WTC11 (cell line): ENCODE results near the gene LDB2. TPM values are rescaled to one million over a fixed set of nuclear protein-coding genes. Genes with fewer than 3 reads are reported as not detected.

Source experiments
- ATAC-seq: fragments of 200-7000 bp; cut with Tn5 transposase; 2 replicates; pipeline ENCODE4 v1.10.0; 2021; ENCODE audit warnings: mild to moderate bottlenecking, moderate library complexity
- CTCF ChIA-PET: fragments of 300-600 bp; sonication (Branson Sonifier 250); formaldehyde crosslinking; loops from one replicate; lab custom pipeline; 2021; ENCODE audit warnings: antibody characterized with exemption; lab: Charles Lee
- POLR2A ChIA-PET: fragments of 350-600 bp; sonication (Branson Sonifier 250); formaldehyde crosslinking; loops from one replicate; lab custom pipeline; 2021; ENCODE audit warnings: antibody characterized with exemption; lab: Charles Lee
- DNase-seq: peaks from one replicate; pipeline ENCODE4 v3.0.0; 2021; ENCODE audit warnings: low spot score
- H3K27ac Mint-ChIP-seq: 2 replicates; pipeline ENCODE4 v1.8.0; 2021; ENCODE audit warnings: mixed read lengths
- H3K27me3 Mint-ChIP-seq: 2 replicates; pipeline ENCODE4 v1.8.0; 2021; ENCODE audit warnings: low read depth, mild to moderate bottlenecking, moderate library complexity, mixed read lengths
- H3K36me3 Mint-ChIP-seq: 2 replicates; pipeline ENCODE4 v1.8.0; 2021; ENCODE audit warnings: mixed read lengths
- H3K4me1 Mint-ChIP-seq: 2 replicates; pipeline ENCODE4 v1.8.0; 2022; ENCODE audit warnings: mixed read lengths
- H3K4me3 Mint-ChIP-seq: 2 replicates; pipeline ENCODE4 v1.8.0; 2021; ENCODE audit warnings: mild to moderate bottlenecking, moderate library complexity, mixed read lengths
- H3K9me3 Mint-ChIP-seq: 2 replicates; pipeline ENCODE4 v1.8.0; 2021; ENCODE audit warnings: mixed read lengths
- HMGA2 ChIP-seq: fragments of 250-450 bp; sonication (Bioruptor Pico); IDR thresholded peaks from 2 replicates; pipeline ENCODE4 v1.4.0; 2021; ENCODE audit warnings: mild to moderate bottlenecking, moderate library complexity
- IRF2 ChIP-seq: sonication (generic); formaldehyde crosslinking; IDR thresholded peaks from 2 replicates; pipeline ENCODE4 v1.8.0; 2022; ENCODE audit warnings: low read depth, missing genetic modification reagents, borderline replicate concordance
- JAZF1 ChIP-seq: fragments of 250-450 bp; sonication (Bioruptor Pico); IDR thresholded peaks from 2 replicates; pipeline ENCODE4 v1.9.0; 2021; ENCODE audit warnings: moderate library complexity, mild to moderate bottlenecking, inconsistent platforms
- SMAD4 ChIP-seq: sonication (generic); formaldehyde crosslinking; IDR thresholded peaks from 2 replicates; pipeline ENCODE4 v1.8.0; 2022; ENCODE audit warnings: mild to moderate bottlenecking, missing genetic modification reagents
- SP1 ChIP-seq: sonication (generic); formaldehyde crosslinking; conservative IDR thresholded peaks from 2 replicates; pipeline ENCODE4 v1.8.1; 2022; ENCODE audit warnings: missing genetic modification reagents
- TCF7 ChIP-seq: sonication (generic); formaldehyde crosslinking; IDR thresholded peaks from 2 replicates; pipeline ENCODE4 v1.8.0; 2022; ENCODE audit warnings: mild to moderate bottlenecking, low read depth, missing genetic modification reagents, moderate library complexity
- ZNF396 ChIP-seq: fragments of 250-450 bp; sonication (Bioruptor Pico); IDR thresholded peaks from 2 replicates; pipeline ENCODE4 v1.8.0; 2021; ENCODE audit warnings: mild to moderate bottlenecking, moderate library complexity, borderline replicate concordance
- ZNF671 ChIP-seq: fragments of 250-450 bp; sonication (Bioruptor Pico); IDR thresholded peaks from 2 replicates; pipeline ENCODE4 v1.8.0; 2021; ENCODE audit warnings: mild to moderate bottlenecking
- total RNA-seq: library from RNA; stranded (reverse); gene quantifications from 3 replicates; pipeline ENCODE4 v1.2.3, GENCODE V29; 2021
- TF ChIP-seq, protein P1 (sequence below): fragments of 250-450 bp; sonication (Bioruptor Pico); IDR thresholded peaks from 2 replicates; pipeline ENCODE4 v1.8.0; 2021; ENCODE audit warnings: mild to moderate bottlenecking
- TF ChIP-seq, protein P2 (sequence below): sonication (generic); formaldehyde crosslinking; IDR thresholded peaks from 2 replicates; pipeline ENCODE4 v1.8.1; 2023; ENCODE audit warnings: mild to moderate bottlenecking, missing genetic modification reagents, moderate library complexity
- TF ChIP-seq, protein P3 (sequence below): sonication (generic); formaldehyde crosslinking; IDR thresholded peaks from 2 replicates; pipeline ENCODE4 v1.8.0; 2022; ENCODE audit warnings: mild to moderate bottlenecking, missing genetic modification reagents
- TF ChIP-seq, protein P4 (sequence below): sonication (generic); formaldehyde crosslinking; IDR thresholded peaks from 2 replicates; pipeline ENCODE4 v1.8.0; 2022; ENCODE audit warnings: mild to moderate bottlenecking, missing genetic modification reagents
- TF ChIP-seq, protein P5 (sequence below): sonication (generic); formaldehyde crosslinking; IDR thresholded peaks from 2 replicates; pipeline ENCODE4 v1.8.0; 2022; ENCODE audit warnings: missing genetic modification reagents
- TF ChIP-seq, protein P6 (sequence below): sonication (generic); formaldehyde crosslinking; IDR thresholded peaks from 2 replicates; pipeline ENCODE4 v1.8.1; 2023; ENCODE audit warnings: mild to moderate bottlenecking, missing genetic modification reagents, borderline replicate concordance
- TF ChIP-seq, protein P7 (sequence below): sonication (generic); formaldehyde crosslinking; IDR thresholded peaks from 2 replicates; pipeline ENCODE4 v1.8.1; 2023; ENCODE audit warnings: mild to moderate bottlenecking, missing genetic modification reagents
- TF ChIP-seq, protein P8 (sequence below): fragments of 250-450 bp; sonication (Bioruptor Pico); conservative IDR thresholded peaks from 2 replicates; pipeline ENCODE4 v1.9.0; 2021; ENCODE audit warnings: mild to moderate bottlenecking

The LDB2 gene
- total RNA-seq, 1 experiment from 2014 or later: 62.4 TPM

DNA sequence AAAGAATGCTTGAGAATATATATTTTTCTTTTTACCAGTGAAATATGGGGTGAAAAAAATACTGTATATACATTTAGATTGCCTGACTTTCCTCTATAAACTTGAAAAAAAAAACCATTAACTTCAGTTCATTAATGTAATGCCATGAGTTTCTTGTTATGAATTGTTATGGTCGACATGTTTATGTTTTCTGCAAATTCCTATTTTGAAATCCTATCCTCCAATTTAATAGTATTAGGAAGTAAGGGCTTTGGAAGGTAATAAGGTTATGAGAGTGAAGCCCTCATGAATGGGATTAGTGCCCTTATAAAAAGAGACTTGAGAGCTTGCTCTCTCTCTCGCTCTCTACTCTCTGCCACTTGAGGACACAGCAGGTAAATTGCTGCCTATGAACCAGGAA lies 211.4 kb downstream of the LDB2 start:
- DNase-seq: no peak
- no peak for TF ChIP-seq SP1 (CRISPR knock-in tag)
- TF ChIP-seq, protein P1, sequence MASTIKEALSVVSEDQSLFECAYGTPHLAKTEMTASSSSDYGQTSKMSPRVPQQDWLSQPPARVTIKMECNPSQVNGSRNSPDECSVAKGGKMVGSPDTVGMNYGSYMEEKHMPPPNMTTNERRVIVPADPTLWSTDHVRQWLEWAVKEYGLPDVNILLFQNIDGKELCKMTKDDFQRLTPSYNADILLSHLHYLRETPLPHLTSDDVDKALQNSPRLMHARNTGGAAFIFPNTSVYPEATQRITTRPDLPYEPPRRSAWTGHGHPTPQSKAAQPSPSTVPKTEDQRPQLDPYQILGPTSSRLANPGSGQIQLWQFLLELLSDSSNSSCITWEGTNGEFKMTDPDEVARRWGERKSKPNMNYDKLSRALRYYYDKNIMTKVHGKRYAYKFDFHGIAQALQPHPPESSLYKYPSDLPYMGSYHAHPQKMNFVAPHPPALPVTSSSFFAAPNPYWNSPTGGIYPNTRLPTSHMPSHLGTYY: no peak
- TF ChIP-seq, protein P2, sequence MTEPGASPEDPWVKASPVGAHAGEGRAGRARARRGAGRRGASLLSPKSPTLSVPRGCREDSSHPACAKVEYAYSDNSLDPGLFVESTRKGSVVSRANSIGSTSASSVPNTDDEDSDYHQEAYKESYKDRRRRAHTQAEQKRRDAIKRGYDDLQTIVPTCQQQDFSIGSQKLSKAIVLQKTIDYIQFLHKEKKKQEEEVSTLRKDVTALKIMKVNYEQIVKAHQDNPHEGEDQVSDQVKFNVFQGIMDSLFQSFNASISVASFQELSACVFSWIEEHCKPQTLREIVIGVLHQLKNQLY (CRISPR knock-in tag): no peak
- TF ChIP-seq, protein P3, sequence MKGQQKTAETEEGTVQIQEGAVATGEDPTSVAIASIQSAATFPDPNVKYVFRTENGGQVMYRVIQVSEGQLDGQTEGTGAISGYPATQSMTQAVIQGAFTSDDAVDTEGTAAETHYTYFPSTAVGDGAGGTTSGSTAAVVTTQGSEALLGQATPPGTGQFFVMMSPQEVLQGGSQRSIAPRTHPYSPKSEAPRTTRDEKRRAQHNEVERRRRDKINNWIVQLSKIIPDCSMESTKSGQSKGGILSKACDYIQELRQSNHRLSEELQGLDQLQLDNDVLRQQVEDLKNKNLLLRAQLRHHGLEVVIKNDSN: no peak
- TF ChIP-seq, protein P4, sequence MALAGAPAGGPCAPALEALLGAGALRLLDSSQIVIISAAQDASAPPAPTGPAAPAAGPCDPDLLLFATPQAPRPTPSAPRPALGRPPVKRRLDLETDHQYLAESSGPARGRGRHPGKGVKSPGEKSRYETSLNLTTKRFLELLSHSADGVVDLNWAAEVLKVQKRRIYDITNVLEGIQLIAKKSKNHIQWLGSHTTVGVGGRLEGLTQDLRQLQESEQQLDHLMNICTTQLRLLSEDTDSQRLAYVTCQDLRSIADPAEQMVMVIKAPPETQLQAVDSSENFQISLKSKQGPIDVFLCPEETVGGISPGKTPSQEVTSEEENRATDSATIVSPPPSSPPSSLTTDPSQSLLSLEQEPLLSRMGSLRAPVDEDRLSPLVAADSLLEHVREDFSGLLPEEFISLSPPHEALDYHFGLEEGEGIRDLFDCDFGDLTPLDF (CRISPR knock-in tag): no peak
- TF ChIP-seq, protein P5, sequence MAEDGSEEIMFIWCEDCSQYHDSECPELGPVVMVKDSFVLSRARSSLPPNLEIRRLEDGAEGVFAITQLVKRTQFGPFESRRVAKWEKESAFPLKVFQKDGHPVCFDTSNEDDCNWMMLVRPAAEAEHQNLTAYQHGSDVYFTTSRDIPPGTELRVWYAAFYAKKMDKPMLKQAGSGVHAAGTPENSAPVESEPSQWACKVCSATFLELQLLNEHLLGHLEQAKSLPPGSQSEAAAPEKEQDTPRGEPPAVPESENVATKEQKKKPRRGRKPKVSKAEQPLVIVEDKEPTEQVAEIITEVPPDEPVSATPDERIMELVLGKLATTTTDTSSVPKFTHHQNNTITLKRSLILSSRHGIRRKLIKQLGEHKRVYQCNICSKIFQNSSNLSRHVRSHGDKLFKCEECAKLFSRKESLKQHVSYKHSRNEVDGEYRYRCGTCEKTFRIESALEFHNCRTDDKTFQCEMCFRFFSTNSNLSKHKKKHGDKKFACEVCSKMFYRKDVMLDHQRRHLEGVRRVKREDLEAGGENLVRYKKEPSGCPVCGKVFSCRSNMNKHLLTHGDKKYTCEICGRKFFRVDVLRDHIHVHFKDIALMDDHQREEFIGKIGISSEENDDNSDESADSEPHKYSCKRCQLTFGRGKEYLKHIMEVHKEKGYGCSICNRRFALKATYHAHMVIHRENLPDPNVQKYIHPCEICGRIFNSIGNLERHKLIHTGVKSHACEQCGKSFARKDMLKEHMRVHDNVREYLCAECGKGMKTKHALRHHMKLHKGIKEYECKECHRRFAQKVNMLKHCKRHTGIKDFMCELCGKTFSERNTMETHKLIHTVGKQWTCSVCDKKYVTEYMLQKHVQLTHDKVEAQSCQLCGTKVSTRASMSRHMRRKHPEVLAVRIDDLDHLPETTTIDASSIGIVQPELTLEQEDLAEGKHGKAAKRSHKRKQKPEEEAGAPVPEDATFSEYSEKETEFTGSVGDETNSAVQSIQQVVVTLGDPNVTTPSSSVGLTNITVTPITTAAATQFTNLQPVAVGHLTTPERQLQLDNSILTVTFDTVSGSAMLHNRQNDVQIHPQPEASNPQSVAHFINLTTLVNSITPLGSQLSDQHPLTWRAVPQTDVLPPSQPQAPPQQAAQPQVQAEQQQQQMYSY (CRISPR knock-in tag): no peak
- no peak for TF ChIP-seq JAZF1 (CRISPR knock-in tag)
- TF ChIP-seq SMAD4 (CRISPR knock-in tag): no peak
- no peak for TF ChIP-seq ZNF671 (CRISPR knock-in tag)
- no peak for TF ChIP-seq ZNF396 (CRISPR knock-in tag)
- no peak for TF ChIP-seq HMGA2 (CRISPR knock-in tag)
- TF ChIP-seq, protein P6, sequence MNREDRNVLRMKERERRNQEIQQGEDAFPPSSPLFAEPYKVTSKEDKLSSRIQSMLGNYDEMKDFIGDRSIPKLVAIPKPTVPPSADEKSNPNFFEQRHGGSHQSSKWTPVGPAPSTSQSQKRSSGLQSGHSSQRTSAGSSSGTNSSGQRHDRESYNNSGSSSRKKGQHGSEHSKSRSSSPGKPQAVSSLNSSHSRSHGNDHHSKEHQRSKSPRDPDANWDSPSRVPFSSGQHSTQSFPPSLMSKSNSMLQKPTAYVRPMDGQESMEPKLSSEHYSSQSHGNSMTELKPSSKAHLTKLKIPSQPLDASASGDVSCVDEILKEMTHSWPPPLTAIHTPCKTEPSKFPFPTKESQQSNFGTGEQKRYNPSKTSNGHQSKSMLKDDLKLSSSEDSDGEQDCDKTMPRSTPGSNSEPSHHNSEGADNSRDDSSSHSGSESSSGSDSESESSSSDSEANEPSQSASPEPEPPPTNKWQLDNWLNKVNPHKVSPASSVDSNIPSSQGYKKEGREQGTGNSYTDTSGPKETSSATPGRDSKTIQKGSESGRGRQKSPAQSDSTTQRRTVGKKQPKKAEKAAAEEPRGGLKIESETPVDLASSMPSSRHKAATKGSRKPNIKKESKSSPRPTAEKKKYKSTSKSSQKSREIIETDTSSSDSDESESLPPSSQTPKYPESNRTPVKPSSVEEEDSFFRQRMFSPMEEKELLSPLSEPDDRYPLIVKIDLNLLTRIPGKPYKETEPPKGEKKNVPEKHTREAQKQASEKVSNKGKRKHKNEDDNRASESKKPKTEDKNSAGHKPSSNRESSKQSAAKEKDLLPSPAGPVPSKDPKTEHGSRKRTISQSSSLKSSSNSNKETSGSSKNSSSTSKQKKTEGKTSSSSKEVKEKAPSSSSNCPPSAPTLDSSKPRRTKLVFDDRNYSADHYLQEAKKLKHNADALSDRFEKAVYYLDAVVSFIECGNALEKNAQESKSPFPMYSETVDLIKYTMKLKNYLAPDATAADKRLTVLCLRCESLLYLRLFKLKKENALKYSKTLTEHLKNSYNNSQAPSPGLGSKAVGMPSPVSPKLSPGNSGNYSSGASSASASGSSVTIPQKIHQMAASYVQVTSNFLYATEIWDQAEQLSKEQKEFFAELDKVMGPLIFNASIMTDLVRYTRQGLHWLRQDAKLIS: no peak
- TF ChIP-seq, protein P7, sequence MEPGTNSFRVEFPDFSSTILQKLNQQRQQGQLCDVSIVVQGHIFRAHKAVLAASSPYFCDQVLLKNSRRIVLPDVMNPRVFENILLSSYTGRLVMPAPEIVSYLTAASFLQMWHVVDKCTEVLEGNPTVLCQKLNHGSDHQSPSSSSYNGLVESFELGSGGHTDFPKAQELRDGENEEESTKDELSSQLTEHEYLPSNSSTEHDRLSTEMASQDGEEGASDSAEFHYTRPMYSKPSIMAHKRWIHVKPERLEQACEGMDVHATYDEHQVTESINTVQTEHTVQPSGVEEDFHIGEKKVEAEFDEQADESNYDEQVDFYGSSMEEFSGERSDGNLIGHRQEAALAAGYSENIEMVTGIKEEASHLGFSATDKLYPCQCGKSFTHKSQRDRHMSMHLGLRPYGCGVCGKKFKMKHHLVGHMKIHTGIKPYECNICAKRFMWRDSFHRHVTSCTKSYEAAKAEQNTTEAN (CRISPR knock-in tag): no peak
- TF ChIP-seq TCF7 (CRISPR knock-in tag): no peak
- no peak for TF ChIP-seq IRF2 (CRISPR knock-in tag)
- TF ChIP-seq, protein P8, sequence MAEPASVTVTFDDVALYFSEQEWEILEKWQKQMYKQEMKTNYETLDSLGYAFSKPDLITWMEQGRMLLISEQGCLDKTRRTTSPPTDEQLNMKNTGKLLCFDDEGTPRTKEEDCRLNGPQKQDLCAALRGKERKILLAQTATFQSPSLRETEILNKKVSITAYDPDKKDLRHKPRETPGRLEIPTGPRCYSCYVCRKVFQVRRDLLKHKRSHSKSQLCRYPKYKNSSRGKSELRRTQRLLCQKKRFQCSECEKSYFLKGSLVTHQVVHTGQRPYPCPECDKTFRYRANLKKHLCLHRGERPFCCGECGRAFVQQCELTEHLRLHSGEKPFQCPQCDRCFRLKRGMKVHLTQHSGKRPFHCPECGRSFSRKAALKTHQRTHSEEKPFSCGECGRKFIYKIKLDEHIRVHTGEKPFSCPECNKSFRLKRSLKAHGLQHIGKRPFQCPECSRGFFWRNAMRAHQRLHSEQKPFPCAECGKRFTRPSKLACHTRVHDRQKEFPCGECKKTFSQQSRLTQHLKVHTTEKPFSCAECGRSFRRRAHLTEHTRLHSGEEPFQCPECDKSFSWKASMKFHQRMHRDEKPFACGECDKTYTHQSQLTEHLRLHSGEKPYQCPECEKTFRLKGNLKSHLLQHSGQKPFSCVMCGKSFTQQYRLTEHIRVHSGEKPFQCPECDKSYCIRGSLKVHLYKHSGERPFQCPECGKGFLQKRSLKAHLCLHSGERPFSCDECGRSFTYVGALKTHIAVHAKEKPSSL (CRISPR knock-in tag): no peak
- TF ChIP-seq, all 79 proteins: peak for 0
- no peaks in the 10 kb centered on the region; the same call in 1 of the 2 replicates for H3K36me3 Mint-ChIP-seq
- H3K4me1 Mint-ChIP-seq: peaks cover 62% of the 10 kb centered on the region
- ATAC-seq: no peak
- POLR2A ChIA-PET: no interaction called here
- no peaks in the 10 kb centered on the region for H3K27me3 Mint-ChIP-seq
- no peak overlapping the region for H3K4me3 Mint-ChIP-seq
- H3K9me3 Mint-ChIP-seq: 0 out of 2 replicates have a peak, but pooled peaks cover 3% of the 10 kb centered on the region
- CTCF ChIA-PET: no interaction called here
- H3K27ac Mint-ChIP-seq: no peak overlapping the region
